CD1c-positive myeloid dendritic cell (primary cell): Measurements from ENCODE around the gene ACOT2.

Experiments
- DNase-seq: peaks from one replicate; pipeline ENCODE4 v3.0.0-alpha.2; 2016; ENCODE audit errors: extremely low spot score

Gene ACOT2

GRCh38 chr14:73613419-73613963 lies 44.5 kb downstream of the ACOT2 start:
- no peak for DNase-seq

GRCh38 chr14:73616831-73617230 lies 47.8 kb downstream of the ACOT2 start:
- no peak for DNase-seq

- DNase-seq, result no peak
Measured at GRCh38 chr14:73619524-73619923, 50.5 kb downstream of the ACOT2 start.

GRCh38 chr14:73620268-73620667 lies 51.3 kb downstream of the ACOT2 start:
- no peak for DNase-seq

GRCh38 chr14:73623504-73624054 lies 54.6 kb downstream of the ACOT2 start:
- DNase-seq, result no peak
